HepG2 (cell line): ENCODE data around the gene NLRP6. TPM values are rescaled to one million over a fixed set of nuclear protein-coding genes. Genes with fewer than 3 reads are reported as not detected.

Experiments used
- HNRNPLL ChIP-seq: fragments of 200-400 bp; formaldehyde crosslinking; IDR thresholded peaks from 2 replicates; pipeline ENCODE4 v1.6.1; 2017; ENCODE audit warnings: mild to moderate bottlenecking, low read depth, low read length; ENCODE audit not compliant: poor library complexity, severe bottlenecking
- KLF11 ChIP-seq: IDR thresholded peaks from 2 replicates; pipeline ENCODE4 v1.6.1; 2016; ENCODE audit warnings: missing compliant biosample characterization
- MIER3 ChIP-seq: IDR thresholded peaks from 2 replicates; pipeline ENCODE4 v1.6.1; 2016; ENCODE audit warnings: missing compliant biosample characterization, borderline replicate concordance
- MTF2 ChIP-seq: sonication (generic); formaldehyde crosslinking; IDR thresholded peaks from 2 replicates; pipeline ENCODE4 v1.5.0; 2020; ENCODE audit warnings: missing genetic modification reagents, borderline replicate concordance
- POLR2G ChIP-seq: fragments of 200-400 bp; formaldehyde crosslinking; IDR thresholded peaks from 2 replicates; pipeline ENCODE4 v1.6.1; 2018; ENCODE audit warnings: mild to moderate bottlenecking, low read depth, low read length, moderate library complexity
- SAP130 ChIP-seq: IDR thresholded peaks from 2 replicates; pipeline ENCODE4 v1.6.1; 2016; ENCODE audit warnings: low read depth
- ZNF232 ChIP-seq: sonication (generic); formaldehyde crosslinking; IDR thresholded peaks from 2 replicates; pipeline ENCODE4 v1.4.0; 2020; ENCODE audit warnings: missing genetic modification reagents, borderline replicate concordance
- ZNF337 ChIP-seq: sonication (generic); formaldehyde crosslinking; IDR thresholded peaks from 2 replicates; pipeline ENCODE4 v1.5.1; 2020; ENCODE audit warnings: missing genetic modification reagents, low read depth, mild to moderate bottlenecking, borderline replicate concordance
- ZNF33B ChIP-seq: sonication (generic); formaldehyde crosslinking; IDR thresholded peaks from 2 replicates; pipeline ENCODE4 v1.5.1; 2020; ENCODE audit warnings: mild to moderate bottlenecking, missing genetic modification reagents
- ZNF768 ChIP-seq: sonication (generic); formaldehyde crosslinking; IDR thresholded peaks from 2 replicates; pipeline ENCODE4 v1.4.0; 2020; ENCODE audit warnings: missing genetic modification reagents
- polyA plus RNA-seq, 8 experiments: library from polyadenylated mRNA; depleted of rRNA in 3 of 8; stranded (reverse) in 7 of 8; unstranded in 1 of 8; fragments of >200 nt; fragmentation: Illumina TruSeq in 4 of 8; extraction: Trizol in 4 of 8; gene quantifications; 2 replicates each; pipeline versions ENCODE4 v1.2.1 to v1.2.3, GENCODE V29; 2011 to 2016; ENCODE audit warnings: low read depth in 4 of 8, missing spikeins in 1 of 8, mixed read lengths in 1 of 8; ENCODE audit not compliant: insufficient read depth in 1 of 8
- total RNA-seq, 5 experiments: library from RNA; depleted of rRNA; stranded (reverse); fragments of >200 nt; fragmentation: Illumina TruSeq; extraction: Trizol; gene quantifications; 2 replicates each; pipeline ENCODE4 v1.2.3, GENCODE V29; 2016; ENCODE audit warnings: low read depth in 1 of 5
- TF ChIP-seq, protein P1 (sequence below): sonication (generic); formaldehyde crosslinking; IDR thresholded peaks from 2 replicates; pipeline ENCODE4 v1.5.0; 2020; ENCODE audit warnings: mild to moderate bottlenecking, missing genetic modification reagents, borderline replicate concordance
- TF ChIP-seq, protein P2 (sequence below): IDR thresholded peaks from 2 replicates; pipeline ENCODE4 v1.6.1; 2012; ENCODE audit warnings: inconsistent platforms
- TF ChIP-seq, protein P3 (sequence below): sonication (generic); formaldehyde crosslinking; conservative IDR thresholded peaks from 2 replicates; pipeline ENCODE4 v1.8.0; 2022; ENCODE audit warnings: low read depth, missing genetic modification reagents
- TF ChIP-seq, protein P4 (sequence below): sonication (generic); formaldehyde crosslinking; IDR thresholded peaks from 2 replicates; pipeline ENCODE4 v1.4.0; 2020; ENCODE audit warnings: mild to moderate bottlenecking, missing genetic modification reagents

The NLRP6 gene
- total and polyA plus RNA-seq, 2 of the 13 experiments (the other 11 are each of a cell fraction or from before 2014, with no cell fraction given) = not detected

DNA sequence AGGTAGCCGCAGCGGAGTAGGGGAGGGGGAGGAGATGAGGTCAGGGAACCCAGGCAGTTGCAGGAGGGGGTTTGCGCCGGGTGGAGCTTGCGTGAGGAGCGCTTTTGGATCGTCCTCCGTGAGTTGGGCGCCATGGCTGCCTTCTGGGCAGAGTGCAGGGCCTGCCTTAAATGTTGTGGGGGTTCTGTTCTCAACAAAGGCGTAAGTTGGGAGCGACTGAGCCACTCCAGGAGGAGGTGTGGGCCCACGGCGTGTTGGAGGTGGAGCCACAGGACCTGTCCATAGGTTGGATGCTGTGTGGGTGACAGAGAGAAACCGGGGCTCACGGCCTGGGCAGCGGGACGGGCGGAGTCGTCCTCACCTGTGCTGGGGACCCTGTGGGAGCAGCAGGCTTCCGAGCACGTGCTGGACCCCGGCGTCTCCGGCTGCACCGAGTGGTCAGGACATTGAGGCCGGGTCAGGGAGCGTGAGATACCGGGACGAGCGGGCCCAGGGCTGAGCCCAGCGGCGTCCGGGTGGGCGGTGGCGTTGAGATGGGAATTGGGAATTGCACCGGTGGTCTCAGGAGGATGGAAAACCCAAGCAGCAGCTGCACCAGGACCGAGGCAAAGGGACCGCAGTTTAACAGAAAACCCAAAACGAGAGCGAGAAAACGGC, 9.7 kb downstream of the NLRP6 start (continued):
- TF ChIP-seq, protein P1, sequence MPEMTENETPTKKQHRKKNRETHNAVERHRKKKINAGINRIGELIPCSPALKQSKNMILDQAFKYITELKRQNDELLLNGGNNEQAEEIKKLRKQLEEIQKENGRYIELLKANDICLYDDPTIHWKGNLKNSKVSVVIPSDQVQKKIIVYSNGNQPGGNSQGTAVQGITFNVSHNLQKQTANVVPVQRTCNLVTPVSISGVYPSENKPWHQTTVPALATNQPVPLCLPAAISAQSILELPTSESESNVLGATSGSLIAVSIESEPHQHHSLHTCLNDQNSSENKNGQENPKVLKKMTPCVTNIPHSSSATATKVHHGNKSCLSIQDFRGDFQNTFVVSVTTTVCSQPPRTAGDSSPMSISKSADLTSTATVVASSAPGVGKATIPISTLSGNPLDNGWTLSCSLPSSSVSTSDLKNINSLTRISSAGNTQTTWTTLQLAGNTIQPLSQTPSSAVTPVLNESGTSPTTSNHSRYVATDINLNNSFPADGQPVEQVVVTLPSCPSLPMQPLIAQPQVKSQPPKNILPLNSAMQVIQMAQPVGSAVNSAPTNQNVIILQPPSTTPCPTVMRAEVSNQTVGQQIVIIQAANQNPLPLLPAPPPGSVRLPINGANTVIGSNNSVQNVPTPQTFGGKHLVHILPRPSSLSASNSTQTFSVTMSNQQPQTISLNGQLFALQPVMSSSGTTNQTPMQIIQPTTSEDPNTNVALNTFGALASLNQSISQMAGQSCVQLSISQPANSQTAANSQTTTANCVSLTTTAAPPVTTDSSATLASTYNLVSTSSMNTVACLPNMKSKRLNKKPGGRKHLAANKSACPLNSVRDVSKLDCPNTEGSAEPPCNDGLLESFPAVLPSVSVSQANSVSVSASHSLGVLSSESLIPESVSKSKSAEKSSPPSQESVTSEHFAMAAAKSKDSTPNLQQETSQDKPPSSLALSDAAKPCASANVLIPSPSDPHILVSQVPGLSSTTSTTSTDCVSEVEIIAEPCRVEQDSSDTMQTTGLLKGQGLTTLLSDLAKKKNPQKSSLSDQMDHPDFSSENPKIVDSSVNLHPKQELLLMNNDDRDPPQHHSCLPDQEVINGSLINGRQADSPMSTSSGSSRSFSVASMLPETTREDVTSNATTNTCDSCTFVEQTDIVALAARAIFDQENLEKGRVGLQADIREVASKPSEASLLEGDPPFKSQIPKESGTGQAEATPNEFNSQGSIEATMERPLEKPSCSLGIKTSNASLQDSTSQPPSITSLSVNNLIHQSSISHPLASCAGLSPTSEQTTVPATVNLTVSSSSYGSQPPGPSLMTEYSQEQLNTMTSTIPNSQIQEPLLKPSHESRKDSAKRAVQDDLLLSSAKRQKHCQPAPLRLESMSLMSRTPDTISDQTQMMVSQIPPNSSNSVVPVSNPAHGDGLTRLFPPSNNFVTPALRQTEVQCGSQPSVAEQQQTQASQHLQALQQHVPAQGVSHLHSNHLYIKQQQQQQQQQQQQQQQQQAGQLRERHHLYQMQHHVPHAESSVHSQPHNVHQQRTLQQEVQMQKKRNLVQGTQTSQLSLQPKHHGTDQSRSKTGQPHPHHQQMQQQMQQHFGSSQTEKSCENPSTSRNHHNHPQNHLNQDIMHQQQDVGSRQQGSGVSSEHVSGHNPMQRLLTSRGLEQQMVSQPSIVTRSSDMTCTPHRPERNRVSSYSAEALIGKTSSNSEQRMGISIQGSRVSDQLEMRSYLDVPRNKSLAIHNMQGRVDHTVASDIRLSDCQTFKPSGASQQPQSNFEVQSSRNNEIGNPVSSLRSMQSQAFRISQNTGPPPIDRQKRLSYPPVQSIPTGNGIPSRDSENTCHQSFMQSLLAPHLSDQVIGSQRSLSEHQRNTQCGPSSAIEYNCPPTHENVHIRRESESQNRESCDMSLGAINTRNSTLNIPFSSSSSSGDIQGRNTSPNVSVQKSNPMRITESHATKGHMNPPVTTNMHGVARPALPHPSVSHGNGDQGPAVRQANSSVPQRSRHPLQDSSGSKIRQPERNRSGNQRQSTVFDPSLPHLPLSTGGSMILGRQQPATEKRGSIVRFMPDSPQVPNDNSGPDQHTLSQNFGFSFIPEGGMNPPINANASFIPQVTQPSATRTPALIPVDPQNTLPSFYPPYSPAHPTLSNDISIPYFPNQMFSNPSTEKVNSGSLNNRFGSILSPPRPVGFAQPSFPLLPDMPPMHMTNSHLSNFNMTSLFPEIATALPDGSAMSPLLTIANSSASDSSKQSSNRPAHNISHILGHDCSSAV (CRISPR knock-in tag) = no peak
- TF ChIP-seq KLF11 (CRISPR knock-in tag) (no peak), SAP130 (CRISPR knock-in tag) (no peak), ZNF33B (CRISPR knock-in tag) (no peak), POLR2G (no peak), MTF2 (CRISPR knock-in tag) (peak; percentile 87), ZNF768 (CRISPR knock-in tag) (no peak), HNRNPLL (peak; percentile 21), ZNF337 (CRISPR knock-in tag) (no peak), MIER3 (no peak), ZNF232 (CRISPR knock-in tag) (no peak)
- TF ChIP-seq, protein P2, sequence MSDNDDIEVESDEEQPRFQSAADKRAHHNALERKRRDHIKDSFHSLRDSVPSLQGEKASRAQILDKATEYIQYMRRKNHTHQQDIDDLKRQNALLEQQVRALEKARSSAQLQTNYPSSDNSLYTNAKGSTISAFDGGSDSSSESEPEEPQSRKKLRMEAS = peak; percentile 38
- TF ChIP-seq, protein P3, sequence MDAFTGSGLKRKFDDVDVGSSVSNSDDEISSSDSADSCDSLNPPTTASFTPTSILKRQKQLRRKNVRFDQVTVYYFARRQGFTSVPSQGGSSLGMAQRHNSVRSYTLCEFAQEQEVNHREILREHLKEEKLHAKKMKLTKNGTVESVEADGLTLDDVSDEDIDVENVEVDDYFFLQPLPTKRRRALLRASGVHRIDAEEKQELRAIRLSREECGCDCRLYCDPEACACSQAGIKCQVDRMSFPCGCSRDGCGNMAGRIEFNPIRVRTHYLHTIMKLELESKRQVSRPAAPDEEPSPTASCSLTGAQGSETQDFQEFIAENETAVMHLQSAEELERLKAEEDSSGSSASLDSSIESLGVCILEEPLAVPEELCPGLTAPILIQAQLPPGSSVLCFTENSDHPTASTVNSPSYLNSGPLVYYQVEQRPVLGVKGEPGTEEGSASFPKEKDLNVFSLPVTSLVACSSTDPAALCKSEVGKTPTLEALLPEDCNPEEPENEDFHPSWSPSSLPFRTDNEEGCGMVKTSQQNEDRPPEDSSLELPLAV (CRISPR knock-in tag) = no peak
- TF ChIP-seq, protein P4, sequence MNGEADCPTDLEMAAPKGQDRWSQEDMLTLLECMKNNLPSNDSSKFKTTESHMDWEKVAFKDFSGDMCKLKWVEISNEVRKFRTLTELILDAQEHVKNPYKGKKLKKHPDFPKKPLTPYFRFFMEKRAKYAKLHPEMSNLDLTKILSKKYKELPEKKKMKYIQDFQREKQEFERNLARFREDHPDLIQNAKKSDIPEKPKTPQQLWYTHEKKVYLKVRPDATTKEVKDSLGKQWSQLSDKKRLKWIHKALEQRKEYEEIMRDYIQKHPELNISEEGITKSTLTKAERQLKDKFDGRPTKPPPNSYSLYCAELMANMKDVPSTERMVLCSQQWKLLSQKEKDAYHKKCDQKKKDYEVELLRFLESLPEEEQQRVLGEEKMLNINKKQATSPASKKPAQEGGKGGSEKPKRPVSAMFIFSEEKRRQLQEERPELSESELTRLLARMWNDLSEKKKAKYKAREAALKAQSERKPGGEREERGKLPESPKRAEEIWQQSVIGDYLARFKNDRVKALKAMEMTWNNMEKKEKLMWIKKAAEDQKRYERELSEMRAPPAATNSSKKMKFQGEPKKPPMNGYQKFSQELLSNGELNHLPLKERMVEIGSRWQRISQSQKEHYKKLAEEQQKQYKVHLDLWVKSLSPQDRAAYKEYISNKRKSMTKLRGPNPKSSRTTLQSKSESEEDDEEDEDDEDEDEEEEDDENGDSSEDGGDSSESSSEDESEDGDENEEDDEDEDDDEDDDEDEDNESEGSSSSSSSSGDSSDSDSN = peak; percentile 49; the same call in 1 of the 2 replicates
